Suprapubic skin (tissue), 4 donors: ENCODE data around the gene FKBP15. TPM values are rescaled to one million over a fixed set of nuclear protein-coding genes. Genes with fewer than 3 reads are reported as not detected.
"Not testable (repeated sequence)": the region's sequence is repeated elsewhere in the genome, so short reads cannot be mapped to it uniquely, and the experiment has no call there.

Source experiments
- DNase-seq, 2 donors: peaks; one replicate each; pipeline ENCODE4 v3.0.0-alpha.2; 2019; ENCODE audit warnings: low spot score in 2 of 2
- H3K27ac ChIP-seq: fragments of 200-600 bp; sonication (generic); one replicate; pipeline ENCODE4 v1.5.1; 2019
- H3K27me3 ChIP-seq: fragments of 200-600 bp; sonication (generic); one replicate; pipeline ENCODE4 v1.5.1; 2019
- H3K36me3 ChIP-seq: fragments of 200-600 bp; sonication (generic); one replicate; pipeline ENCODE4 v1.5.1; 2019
- H3K4me1 ChIP-seq: fragments of 200-600 bp; sonication (generic); one replicate; pipeline ENCODE4 v1.5.1; 2019
- H3K4me3 ChIP-seq: fragments of 200-600 bp; sonication (generic); one replicate; pipeline ENCODE4 v1.5.1; 2019; ENCODE audit warnings: mild to moderate bottlenecking
- H3K9me3 ChIP-seq: fragments of 200-600 bp; sonication (generic); one replicate; pipeline ENCODE4 v1.5.1; 2019
- EP300 ChIP-seq: sonication (generic); formaldehyde crosslinking; IDR thresholded peaks from one replicate; pipeline ENCODE4 v1.6.1; 2017; ENCODE audit warnings: antibody characterized with exemption
- POLR2A ChIP-seq, 2 donors: fragments of 450-650 bp; IDR thresholded peaks; one replicate each; pipeline ENCODE4 v1.6.1; 2017; ENCODE audit warnings: antibody characterized with exemption in 2 of 2, mild to moderate bottlenecking in 2 of 2, moderate library complexity in 2 of 2
- POLR2AphosphoS5 ChIP-seq, 3 donors: sonication (generic); formaldehyde crosslinking; IDR thresholded peaks; one replicate each; pipeline ENCODE4 v1.6.1; 2017; ENCODE audit warnings: antibody characterized with exemption in 3 of 3
- WGBS: methylation state at CpG from one replicate; pipeline ENCODE4 v1.1.5; 2018; 5-methylcytosine and 5-hydroxymethylcytosine counted together
- total RNA-seq, 4 donors: library from RNA; depleted of rRNA; stranded (reverse); fragments of >200 nt; gene quantifications; one replicate each; pipeline ENCODE4 v1.1.0, GENCODE V29; 2016
- TF ChIP-seq, protein P1 (sequence below), 2 donors: fragments of 200-600 bp in 1 of 2; fragments of 450-650 bp in 1 of 2; sonication (generic) in 1 of 2; IDR thresholded peaks; one replicate each; pipeline ENCODE4 v1.5.1; 2016 to 2019; ENCODE audit warnings: antibody characterized with exemption in 2 of 2, mild to moderate bottlenecking in 1 of 2, moderate library complexity in 1 of 2

FKBP15 gene
- total RNA-seq, 4 donors from 2014 or later = 26.2 to 45.7 (median 30.5) TPM

GRCh38 chr9:113129466-113129865, 91.6 kb downstream of the FKBP15 start:
- no peaks in the 10 kb centered on the region for H3K36me3 ChIP-seq
- TF ChIP-seq EP300 (no peak), POLR2AphosphoS5 (IDR thresholded peaks at IDR 0.05) (no peak), POLR2A (IDR thresholded peaks at IDR 0.05) (no peak)
- TF ChIP-seq, protein P1, sequence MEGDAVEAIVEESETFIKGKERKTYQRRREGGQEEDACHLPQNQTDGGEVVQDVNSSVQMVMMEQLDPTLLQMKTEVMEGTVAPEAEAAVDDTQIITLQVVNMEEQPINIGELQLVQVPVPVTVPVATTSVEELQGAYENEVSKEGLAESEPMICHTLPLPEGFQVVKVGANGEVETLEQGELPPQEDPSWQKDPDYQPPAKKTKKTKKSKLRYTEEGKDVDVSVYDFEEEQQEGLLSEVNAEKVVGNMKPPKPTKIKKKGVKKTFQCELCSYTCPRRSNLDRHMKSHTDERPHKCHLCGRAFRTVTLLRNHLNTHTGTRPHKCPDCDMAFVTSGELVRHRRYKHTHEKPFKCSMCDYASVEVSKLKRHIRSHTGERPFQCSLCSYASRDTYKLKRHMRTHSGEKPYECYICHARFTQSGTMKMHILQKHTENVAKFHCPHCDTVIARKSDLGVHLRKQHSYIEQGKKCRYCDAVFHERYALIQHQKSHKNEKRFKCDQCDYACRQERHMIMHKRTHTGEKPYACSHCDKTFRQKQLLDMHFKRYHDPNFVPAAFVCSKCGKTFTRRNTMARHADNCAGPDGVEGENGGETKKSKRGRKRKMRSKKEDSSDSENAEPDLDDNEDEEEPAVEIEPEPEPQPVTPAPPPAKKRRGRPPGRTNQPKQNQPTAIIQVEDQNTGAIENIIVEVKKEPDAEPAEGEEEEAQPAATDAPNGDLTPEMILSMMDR (IDR thresholded peaks at IDR 0.05) = no peak
- no peak for DNase-seq
- H3K4me1 ChIP-seq = no peaks in the 10 kb centered on the region
- no peaks in the 10 kb centered on the region for H3K9me3 ChIP-seq
- H3K4me3 ChIP-seq = no peak overlapping the region
- no peak overlapping the region for H3K27ac ChIP-seq
- peaks cover 3% of the 10 kb centered on the region for H3K27me3 ChIP-seq

GRCh38 chr9:113125386-113126035, 95.6 kb downstream of the FKBP15 start:
- Histone ChIP-seq H3K4me1 (no peaks in the 10 kb centered on the region), H3K27me3 (peaks cover 3% of the 10 kb centered on the region), H3K9me3 (no peaks in the 10 kb centered on the region), H3K27ac (no peak overlapping the region), H3K4me3 (no peak overlapping the region), H3K36me3 (no peaks in the 10 kb centered on the region)
- DNase-seq = no peak
- TF ChIP-seq, protein P1 (IDR thresholded peaks at IDR 0.05) = no peak
- no peak for TF ChIP-seq POLR2A (IDR thresholded peaks at IDR 0.05)
- TF ChIP-seq POLR2AphosphoS5 (IDR thresholded peaks at IDR 0.05) = no peak
- no peak for TF ChIP-seq EP300
- WGBS = 76% methylated on average over 4 of the region's 4 CpGs

DNA sequence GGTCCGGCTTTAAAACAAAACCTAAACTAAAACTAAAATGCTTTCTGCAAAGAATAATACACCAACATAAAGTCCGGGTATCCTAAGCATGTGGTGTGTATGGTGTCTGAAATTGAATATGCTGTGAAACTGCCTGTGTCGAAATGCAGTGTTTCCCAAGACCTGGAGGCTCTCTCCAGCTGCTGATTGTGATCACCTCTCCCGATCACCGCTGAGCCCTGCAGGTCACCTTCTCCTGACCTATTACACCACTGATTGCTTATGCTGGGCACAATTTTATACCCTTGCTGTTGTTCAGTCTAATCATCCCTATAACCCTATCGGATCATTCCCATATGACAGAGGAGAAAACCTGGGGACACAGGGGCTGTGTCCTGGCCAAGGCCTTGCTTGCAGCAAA, 102.2 kb downstream of the FKBP15 start:
- not testable (repeated sequence) for H3K27ac ChIP-seq, H3K4me3 ChIP-seq, H3K4me1 ChIP-seq, DNase-seq, H3K27me3 ChIP-seq, H3K36me3 ChIP-seq, H3K9me3 ChIP-seq
- WGBS = no CpG with 5 or more reads among the region's 6 CpGs

Other genes with a start within 250 kb of the FKBP15 start
- 1 to 10 TPM in 1 of 4 donors, under 1 TPM in 2, not detected in 1; 0.31 to 2.9 (median 0.97) TPM for gene ZNF883, start 209.1 kb downstream of the FKBP15 start, total RNA-seq
- gene ZFP37, start 164.6 kb downstream of the FKBP15 start, total RNA-seq = 1 to 10 TPM; 1.1 to 3.7 (median 1.4) TPM
- gene SLC31A2, start 70.3 kb downstream of the FKBP15 start, total RNA-seq = 100 to 1,000 TPM in 2 of 4 donors, 10 to 100 TPM in 2; 49.8 to 114 (median 88.4) TPM
- gene SLC31A1, start 267 bp upstream of the FKBP15 start, total RNA-seq = 10 to 100 TPM; 17.1 to 46.3 (median 27.2) TPM
- 10 to 100 TPM; 18.8 to 21.9 (median 20.4) TPM for gene CDC26, start 54.3 kb upstream of the FKBP15 start, total RNA-seq
- gene PRPF4, start 54.4 kb upstream of the FKBP15 start, total RNA-seq = 10 to 100 TPM; 13.6 to 21.3 (median 17.6) TPM
- gene RNF183, start 82.1 kb upstream of the FKBP15 start, total RNA-seq = 1 to 10 TPM in 1 of 4 donors, not detected in 3; 2.0 TPM
- gene WDR31, start 119.0 kb upstream of the FKBP15 start, total RNA-seq = 1 to 10 TPM; 1.2 to 3.5 (median 1.7) TPM
- gene BSPRY, start 128.3 kb upstream of the FKBP15 start, total RNA-seq = 10 to 100 TPM in 3 of 4 donors, 1 to 10 TPM in 1; 8.3 to 37.3 (median 30.8) TPM
- gene HDHD3, start 155.7 kb upstream of the FKBP15 start, total RNA-seq = 10 to 100 TPM; 24.9 to 69.0 (median 58.6) TPM
- 10 to 100 TPM; 47.1 to 66.6 (median 53.6) TPM for gene ALAD, start 180.0 kb upstream of the FKBP15 start, total RNA-seq
- gene POLE3, start 189.4 kb upstream of the FKBP15 start, total RNA-seq = 10 to 100 TPM; 32.6 to 52.6 (median 36.6) TPM
- 1 to 10 TPM in 3 of 4 donors, under 1 TPM in 1; 0.57 to 2.2 (median 2.1) TPM for gene C9orf43, start 189.5 kb upstream of the FKBP15 start, total RNA-seq
- 10 to 100 TPM; 11.0 to 18.8 (median 16.0) TPM for gene RGS3, start 242.4 kb upstream of the FKBP15 start, total RNA-seq